IPS-15b (cell line): ENCODE data around the gene CCDC126.
"Not testable (repeated sequence)": the region's sequence is repeated elsewhere in the genome, so short reads cannot be mapped to it uniquely, and the experiment has no call there.

ENCODE experiments used
- H3K27me3 ChIP-seq: one replicate; pipeline ENCODE4 v1.6.1; 2013; ENCODE audit warnings: low read length; ENCODE audit not compliant: control insufficient read depth, insufficient read depth
- H3K36me3 ChIP-seq: one replicate; pipeline ENCODE4 v1.6.1; 2013; ENCODE audit warnings: low read length; ENCODE audit not compliant: control insufficient read depth, insufficient read depth
- H3K4me1 ChIP-seq: one replicate; pipeline ENCODE4 v1.6.1; 2013; ENCODE audit warnings: mild to moderate bottlenecking, low read length; ENCODE audit not compliant: control insufficient read depth, insufficient read depth
- H3K4me3 ChIP-seq: one replicate; pipeline ENCODE4 v1.5.1; 2013; ENCODE audit warnings: low read depth, low read length
- H3K9ac ChIP-seq: one replicate; pipeline ENCODE4 v1.6.1; 2013; ENCODE audit warnings: low read depth, mild to moderate bottlenecking, low read length
- H3K9me3 ChIP-seq: one replicate; pipeline ENCODE4 v1.6.1; 2013; ENCODE audit warnings: mild to moderate bottlenecking, low read length; ENCODE audit not compliant: control insufficient read depth, insufficient read depth

Gene CCDC126, protein sequence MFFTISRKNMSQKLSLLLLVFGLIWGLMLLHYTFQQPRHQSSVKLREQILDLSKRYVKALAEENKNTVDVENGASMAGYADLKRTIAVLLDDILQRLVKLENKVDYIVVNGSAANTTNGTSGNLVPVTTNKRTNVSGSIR

DNA sequence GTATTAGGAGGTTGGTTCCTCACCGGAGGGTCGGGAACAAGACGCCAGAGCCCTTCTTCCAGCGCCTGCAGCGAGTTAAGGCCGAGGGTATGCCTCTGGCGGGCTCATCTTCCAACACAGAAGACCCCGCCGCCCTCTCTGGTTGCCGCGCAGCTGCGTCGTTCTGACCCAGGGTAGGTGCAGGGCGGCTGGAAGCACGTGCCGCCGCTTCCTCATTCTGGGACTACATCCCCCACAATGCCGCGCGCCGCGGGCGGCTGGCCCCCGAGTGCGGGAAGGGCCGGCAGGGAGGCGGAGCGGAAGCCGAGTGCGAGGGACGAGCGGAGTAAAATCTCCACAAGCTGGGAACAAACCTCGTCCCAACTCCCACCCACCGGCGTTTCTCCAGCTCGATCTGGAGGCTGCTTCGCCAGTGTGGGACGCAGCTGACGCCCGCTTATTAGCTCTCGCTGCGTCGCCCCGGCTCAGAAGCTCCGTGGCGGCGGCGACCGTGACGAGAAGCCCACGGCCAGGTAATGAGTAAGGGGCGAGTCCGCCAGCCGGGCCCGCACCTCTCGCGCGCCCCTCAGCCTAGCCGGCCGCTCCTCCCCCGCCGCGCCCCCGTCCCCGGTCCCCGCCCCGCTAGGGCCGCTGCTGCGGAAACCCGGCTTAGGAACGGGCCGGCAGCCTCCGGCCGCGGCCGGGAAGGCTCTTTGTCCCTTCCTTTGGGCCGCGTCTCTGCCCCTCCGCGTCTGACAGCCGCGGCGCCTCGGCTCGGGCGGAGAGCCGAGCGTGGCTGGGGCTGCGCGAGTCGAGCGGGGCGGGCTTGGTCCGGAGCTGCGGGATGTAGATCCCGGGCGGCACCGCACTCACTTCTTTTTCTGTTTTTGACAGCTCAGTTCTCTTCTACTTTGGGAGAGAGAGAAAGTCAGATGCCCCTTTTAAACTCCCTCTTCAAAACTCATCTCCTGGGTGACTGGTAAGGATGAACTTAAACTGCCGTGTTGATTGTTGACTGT lies at the start of gene CCDC126:
TSS of gene CCDC126 (plus strand) at position 289 of the 998 bp plus-strand sequence. CDS start 13,934 bp downstream, outside the sequence.
- H3K36me3 ChIP-seq = no peaks in the 10 kb centered on the region
- H3K4me1 ChIP-seq = no peaks in the 10 kb centered on the region
- H3K9me3 ChIP-seq = no peaks in the 10 kb centered on the region
- H3K27me3 ChIP-seq = peaks cover 12% of the 10 kb centered on the region
- no peak within 1 kb of the TSS for H3K9ac ChIP-seq
- H3K4me3 ChIP-seq = peak within 1 kb of the TSS; percentile 76

DNA sequence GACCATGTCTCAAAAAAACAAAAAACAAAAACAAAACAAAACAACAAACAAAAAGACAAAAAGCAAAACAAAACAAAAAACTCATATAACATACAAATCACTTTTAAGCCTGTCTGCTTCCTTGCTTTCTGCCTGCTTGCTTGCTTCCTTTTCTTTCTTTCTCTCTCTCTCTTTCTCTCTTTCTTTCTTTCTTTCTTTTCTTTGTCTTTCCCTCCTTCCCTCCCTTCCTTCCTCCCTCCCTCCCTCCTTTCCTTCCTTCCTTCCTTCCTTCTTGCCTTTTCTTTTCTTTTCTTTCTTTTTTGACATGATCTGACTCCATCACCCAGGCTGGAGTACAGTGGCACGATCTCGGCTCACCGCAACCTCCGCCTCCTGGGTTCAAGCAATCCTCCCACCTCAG lies 49.5 kb upstream of the CCDC126 start:
- no peak overlapping the region for H3K9ac ChIP-seq
- no peaks in the 10 kb centered on the region for H3K36me3 ChIP-seq
- no peaks in the 10 kb centered on the region for H3K27me3 ChIP-seq
- no peaks in the 10 kb centered on the region for H3K4me1 ChIP-seq
- no peaks in the 10 kb centered on the region for H3K9me3 ChIP-seq
- no peak overlapping the region for H3K4me3 ChIP-seq

DNA sequence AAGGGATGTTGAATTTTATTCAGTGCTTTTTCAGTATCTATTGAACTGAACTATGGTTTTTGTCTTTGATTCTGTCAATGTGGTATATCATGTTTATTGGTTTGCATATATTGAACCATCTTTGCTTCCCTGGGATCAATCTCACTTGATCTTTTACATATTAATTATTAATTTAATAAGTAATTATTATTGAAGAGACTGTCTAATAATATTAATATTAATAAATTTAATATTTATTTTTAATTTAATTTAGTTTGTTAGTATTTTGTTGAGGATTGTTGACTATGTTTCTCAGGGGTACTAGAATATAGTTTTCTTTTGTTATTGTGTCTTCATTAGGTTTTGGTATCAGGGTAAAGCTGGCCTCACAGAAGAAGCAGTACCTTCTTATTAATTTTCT lies 38.9 kb upstream of the CCDC126 start:
- no peak overlapping the region for H3K9ac ChIP-seq
- H3K4me1 ChIP-seq = no peaks in the 10 kb centered on the region
- no peaks in the 10 kb centered on the region for H3K36me3 ChIP-seq
- no peaks in the 10 kb centered on the region for H3K9me3 ChIP-seq
- H3K4me3 ChIP-seq = no peak overlapping the region
- no peaks in the 10 kb centered on the region for H3K27me3 ChIP-seq

DNA sequence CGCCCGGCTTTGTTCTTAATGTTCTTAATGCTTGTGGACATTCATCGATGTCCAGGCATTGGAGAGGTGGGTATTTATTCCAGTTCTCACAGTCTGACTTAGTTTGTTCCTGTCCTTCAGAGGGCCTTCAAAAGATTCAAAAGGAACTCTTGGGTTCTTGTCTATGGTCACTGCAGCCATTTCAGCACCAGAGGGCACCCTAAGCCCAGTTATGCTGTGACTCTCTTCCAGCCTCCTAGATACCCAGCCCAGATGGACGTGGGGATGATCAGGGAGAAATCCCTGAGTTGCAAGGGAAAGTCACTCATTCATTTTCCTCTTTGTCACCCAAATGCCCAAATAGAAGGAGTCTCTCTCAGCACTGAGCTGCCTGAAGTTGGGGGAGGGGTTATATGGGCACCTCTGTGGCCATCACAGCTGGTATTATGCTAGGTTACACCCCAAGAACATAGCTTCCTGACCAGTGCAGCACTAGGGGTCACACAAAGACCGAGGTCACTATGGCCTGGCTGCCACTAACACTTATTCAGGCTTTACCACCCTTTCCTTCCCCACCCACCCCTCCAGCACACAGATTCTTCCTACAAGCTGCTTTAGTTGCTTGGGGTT lies 26.5 kb upstream of the CCDC126 start:
- Histone ChIP-seq H3K4me3 (no peak overlapping the region), H3K4me1 (peaks cover 3% of the 10 kb centered on the region), H3K9me3 (no peaks in the 10 kb centered on the region), H3K9ac (no peak overlapping the region), H3K36me3 (no peaks in the 10 kb centered on the region), H3K27me3 (no peaks in the 10 kb centered on the region)

DNA sequence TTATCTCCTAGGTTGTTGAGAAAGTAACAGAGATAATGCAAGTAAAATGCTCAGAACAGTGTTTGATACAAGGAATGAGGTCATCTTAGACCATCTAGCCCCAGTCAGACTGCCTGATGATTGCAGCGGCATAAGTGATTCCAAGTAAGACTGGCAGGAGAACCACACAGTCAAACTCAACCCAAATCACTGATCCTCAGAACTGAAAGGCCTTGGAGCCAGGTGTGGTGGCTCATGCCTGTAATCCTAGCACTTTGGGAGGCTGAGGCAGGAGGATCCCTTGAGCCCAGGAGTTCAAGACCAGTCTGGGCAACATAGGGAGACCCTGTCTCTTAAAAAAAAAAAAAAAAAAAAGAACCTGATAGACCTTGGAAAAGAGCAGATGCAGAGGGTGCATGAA lies 15.2 kb upstream of the CCDC126 start:
- not testable (repeated sequence) for H3K4me1 ChIP-seq, H3K9ac ChIP-seq, H3K9me3 ChIP-seq, H3K4me3 ChIP-seq, H3K36me3 ChIP-seq, H3K27me3 ChIP-seq

DNA sequence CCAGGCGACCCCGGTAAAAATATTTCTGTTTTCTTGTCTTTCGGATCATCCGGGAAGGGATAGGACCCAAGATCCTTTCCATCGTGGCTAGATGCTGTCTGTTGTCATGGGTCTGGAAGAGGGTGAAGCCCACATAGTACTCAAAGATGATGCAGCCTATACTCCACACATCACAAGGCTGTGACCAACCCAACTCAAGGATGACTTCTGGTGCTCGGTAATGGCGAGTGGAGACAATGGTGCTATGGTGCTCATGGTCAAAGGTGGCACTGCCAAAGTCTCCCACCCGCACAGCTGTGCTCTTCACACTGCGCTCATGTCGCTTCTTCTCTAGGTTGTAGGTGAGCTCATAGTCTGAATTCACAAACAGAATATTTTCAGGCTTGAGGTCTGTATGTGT lies 11.9 kb upstream of the CCDC126 start:
- H3K9me3 ChIP-seq, H3K36me3 ChIP-seq, H3K9ac ChIP-seq, H3K27me3 ChIP-seq, H3K4me1 ChIP-seq, H3K4me3 ChIP-seq: not testable (repeated sequence)

DNA sequence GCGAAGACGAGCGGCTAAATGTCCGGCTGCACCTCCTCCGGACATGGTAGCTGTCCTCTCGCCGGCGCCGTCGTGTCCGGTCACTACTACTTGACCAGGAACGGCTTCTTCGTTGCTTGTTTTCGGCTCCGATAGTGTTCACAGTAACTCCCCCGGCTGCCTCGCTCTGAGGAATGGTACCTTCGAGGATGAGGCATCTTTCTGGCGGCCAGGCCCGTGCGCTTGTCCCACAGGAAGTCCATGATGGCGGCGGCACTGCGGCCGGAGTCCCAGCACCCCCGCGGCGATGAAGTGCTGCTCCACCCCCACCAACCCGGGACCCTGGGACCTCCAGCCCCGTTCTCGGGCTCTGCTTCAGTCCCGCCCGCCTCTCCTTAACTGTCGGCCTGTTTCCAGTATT lies 11.0 kb upstream of the CCDC126 start:
- no peaks in the 10 kb centered on the region for H3K36me3 ChIP-seq
- H3K27me3 ChIP-seq = no peaks in the 10 kb centered on the region

DNA sequence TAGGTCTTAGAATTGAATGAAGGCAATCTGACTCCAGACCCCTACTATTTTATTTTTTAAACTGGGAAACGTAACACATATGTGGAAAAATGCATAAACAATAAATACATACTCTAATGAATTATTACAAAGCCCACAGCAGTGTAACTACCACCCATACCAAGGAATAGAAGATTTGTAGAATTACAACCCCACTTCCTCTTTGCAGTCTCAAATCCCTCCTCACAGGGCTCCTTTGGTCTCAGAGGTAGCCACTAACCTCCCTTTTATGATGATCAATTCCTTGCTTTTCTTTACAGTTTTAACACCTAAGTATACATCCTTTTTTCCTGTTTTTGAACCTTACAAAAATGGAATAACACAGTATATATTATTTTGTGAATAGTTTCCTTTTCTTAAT lies 6.7 kb upstream of the CCDC126 start:
- Histone ChIP-seq H3K9ac (no peak overlapping the region), H3K9me3 (no peaks in the 10 kb centered on the region), H3K4me1 (no peaks in the 10 kb centered on the region), H3K27me3 (no peaks in the 10 kb centered on the region), H3K4me3 (no peak overlapping the region), H3K36me3 (no peaks in the 10 kb centered on the region)

More for the DNA sequence above, 11.0 kb upstream of the CCDC126 start:
- Histone ChIP-seq H3K4me3 (no peak overlapping the region), H3K4me1 (no peaks in the 10 kb centered on the region), H3K9me3 (no peaks in the 10 kb centered on the region), H3K9ac (no peak overlapping the region)

DNA sequence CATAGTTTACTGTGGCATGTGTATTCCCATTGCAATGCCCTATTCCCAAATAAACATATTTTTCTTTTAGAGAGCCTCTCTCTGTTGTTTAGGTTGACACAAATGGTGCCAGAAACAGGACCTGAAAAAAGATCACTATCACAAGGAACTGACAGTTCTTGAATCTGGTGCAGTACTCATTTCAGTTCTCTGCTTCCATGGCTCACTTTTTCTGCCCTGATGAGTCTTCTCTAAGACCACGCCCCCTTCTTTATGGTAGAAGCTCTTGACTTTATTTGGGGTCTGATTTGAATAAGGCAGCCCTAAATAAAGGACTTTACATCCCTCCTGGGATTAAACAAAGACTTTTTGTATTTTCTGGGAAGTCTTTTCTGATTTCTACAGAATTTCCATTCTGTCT lies 3.5 kb upstream of the CCDC126 start:
- Histone ChIP-seq H3K4me1 (no peaks in the 10 kb centered on the region), H3K36me3 (no peaks in the 10 kb centered on the region), H3K9me3 (no peaks in the 10 kb centered on the region), H3K9ac (no peak overlapping the region), H3K4me3 (no peak overlapping the region), H3K27me3 (peaks cover 12% of the 10 kb centered on the region)

DNA sequence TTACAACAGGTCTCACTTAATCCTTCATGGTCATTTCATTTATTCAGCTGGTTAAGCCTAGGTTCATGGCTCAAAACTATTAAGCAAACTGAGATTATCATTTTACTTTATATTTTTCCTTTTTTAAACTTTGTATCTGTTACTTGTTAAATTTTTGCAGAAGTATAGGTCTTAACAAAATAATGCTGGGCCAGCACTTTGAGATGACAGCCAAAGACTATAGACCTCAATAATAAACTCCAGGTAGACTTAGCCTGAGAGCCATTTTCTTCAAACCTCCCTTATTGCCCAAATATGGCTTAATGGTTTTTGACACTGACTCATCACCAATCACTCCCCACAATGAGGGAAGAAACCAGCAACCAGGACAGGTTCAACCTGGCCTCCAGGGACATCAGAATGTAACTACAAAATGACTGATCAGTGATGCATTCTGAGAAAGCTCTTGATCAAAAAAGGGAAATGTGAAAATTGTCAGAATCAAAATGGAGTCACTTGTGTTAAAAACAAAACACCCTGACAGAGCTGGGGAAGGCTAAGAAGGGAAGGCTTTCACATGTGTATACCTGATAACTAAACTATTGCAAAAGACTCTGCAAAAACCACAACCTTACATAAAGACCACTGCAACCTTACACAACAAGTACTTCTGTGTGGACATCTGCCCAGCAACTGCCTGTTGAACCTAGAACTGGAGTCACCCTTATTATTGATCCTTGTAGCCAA lies 2.1 kb upstream of the CCDC126 start:
- H3K9ac ChIP-seq = no peak overlapping the region
- H3K4me1 ChIP-seq = no peaks in the 10 kb centered on the region
- H3K27me3 ChIP-seq = peaks cover 12% of the 10 kb centered on the region
- H3K9me3 ChIP-seq = no peaks in the 10 kb centered on the region
- H3K36me3 ChIP-seq = no peaks in the 10 kb centered on the region
- no peak overlapping the region for H3K4me3 ChIP-seq

DNA sequence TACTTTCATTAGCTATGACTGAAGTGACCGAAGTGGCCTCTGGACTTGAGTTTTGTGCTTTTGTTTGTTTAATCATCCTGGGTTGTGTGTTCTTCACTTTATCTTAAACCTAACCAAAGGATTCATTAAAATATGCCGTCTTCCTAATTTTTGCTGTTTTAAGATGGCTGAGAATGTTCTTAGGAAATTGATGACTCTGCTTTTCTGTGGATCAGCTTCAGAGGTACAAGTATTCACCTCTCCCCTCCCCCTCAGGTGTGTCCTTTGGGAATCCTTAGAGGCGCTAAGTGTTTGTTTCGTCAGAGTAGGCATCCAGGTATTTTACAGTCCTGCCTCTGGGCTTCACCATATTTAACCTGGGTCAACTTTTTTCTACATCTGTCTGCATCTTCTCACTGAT lies 1.1 kb downstream of the CCDC126 start:
- no peaks in the 10 kb centered on the region for H3K4me1 ChIP-seq

More for the DNA sequence above, 1.1 kb downstream of the CCDC126 start:
- Histone ChIP-seq H3K36me3 (no peaks in the 10 kb centered on the region), H3K9ac (no peak overlapping the region), H3K4me3 (peak overlapping the region; percentile 76), H3K27me3 (peaks cover 12% of the 10 kb centered on the region), H3K9me3 (no peaks in the 10 kb centered on the region)
